ENCODE data around the gene ZNF552.

DNA sequence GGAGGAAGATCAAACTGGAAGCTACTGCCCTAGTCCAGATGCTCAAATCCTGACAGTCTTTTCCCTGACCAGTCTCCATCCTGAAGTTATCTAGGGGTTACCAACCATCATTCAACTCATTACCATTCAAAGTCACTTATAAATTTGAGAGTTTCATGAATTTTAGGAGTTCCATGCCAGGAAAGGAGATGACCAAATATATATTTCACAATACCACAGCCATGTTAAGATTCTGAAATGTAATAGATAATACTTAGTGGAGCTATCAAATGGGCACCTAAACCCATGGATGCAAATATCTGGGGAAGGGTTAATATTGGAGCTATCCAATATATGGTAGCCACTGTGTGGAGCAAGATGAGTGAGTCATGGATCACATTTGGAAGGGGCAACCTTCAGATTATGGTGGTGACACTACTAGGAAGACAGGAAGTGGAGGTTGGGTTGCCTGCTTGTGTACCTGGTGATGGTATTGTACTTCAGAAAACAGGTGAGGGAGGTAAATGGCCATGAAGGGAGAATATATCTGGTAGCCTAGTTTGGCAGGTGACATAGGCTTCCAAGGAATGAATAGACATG, 26.5 kb downstream of the ZNF552 start:
- TF ChIP-seq, protein P1, sequence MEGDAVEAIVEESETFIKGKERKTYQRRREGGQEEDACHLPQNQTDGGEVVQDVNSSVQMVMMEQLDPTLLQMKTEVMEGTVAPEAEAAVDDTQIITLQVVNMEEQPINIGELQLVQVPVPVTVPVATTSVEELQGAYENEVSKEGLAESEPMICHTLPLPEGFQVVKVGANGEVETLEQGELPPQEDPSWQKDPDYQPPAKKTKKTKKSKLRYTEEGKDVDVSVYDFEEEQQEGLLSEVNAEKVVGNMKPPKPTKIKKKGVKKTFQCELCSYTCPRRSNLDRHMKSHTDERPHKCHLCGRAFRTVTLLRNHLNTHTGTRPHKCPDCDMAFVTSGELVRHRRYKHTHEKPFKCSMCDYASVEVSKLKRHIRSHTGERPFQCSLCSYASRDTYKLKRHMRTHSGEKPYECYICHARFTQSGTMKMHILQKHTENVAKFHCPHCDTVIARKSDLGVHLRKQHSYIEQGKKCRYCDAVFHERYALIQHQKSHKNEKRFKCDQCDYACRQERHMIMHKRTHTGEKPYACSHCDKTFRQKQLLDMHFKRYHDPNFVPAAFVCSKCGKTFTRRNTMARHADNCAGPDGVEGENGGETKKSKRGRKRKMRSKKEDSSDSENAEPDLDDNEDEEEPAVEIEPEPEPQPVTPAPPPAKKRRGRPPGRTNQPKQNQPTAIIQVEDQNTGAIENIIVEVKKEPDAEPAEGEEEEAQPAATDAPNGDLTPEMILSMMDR (IDR thresholded peaks at IDR 0.05; ENCODE audit: borderline replicate concordance, extremely low read depth, low read length, poor library complexity, severe bottlenecking), result no peak
- TF ChIP-seq EZH2 (IDR thresholded peaks at IDR 0.05; ENCODE audit: borderline replicate concordance, low read depth, low read length, severe bottlenecking), result no peak
